PFSK-1 (cell line): ENCODE results near the gene LAMTOR1.

Source experiments
- FOXP2 ChIP-seq: optimal IDR thresholded peaks from 2 replicates; pipeline ENCODE3; 2011; ENCODE audit warnings: borderline replicate concordance, control low read depth, inconsistent platforms; ENCODE audit not compliant: insufficient read depth; ENCODE audit errors: extremely low read length, extremely low read depth
- POLR2AphosphoS5 ChIP-seq: IDR thresholded peaks from 2 replicates; pipeline ENCODE4 v1.6.1; 2012; ENCODE audit warnings: low read depth, mild to moderate bottlenecking, control low read depth, low read length, moderate library complexity
- SIN3A ChIP-seq: IDR thresholded peaks from 2 replicates; pipeline ENCODE4 v1.6.1; 2012; ENCODE audit warnings: mild to moderate bottlenecking, low read length, moderate library complexity, borderline replicate concordance; ENCODE audit not compliant: insufficient read depth
- TAF1 ChIP-seq: IDR thresholded peaks from 2 replicates; pipeline ENCODE4 v1.6.1; 2012; ENCODE audit warnings: low read length, control low read depth, borderline replicate concordance; ENCODE audit not compliant: insufficient read depth
- TF ChIP-seq, protein P1 (sequence below), 2 experiments: IDR thresholded peaks; 2 replicates each; pipeline versions ENCODE4 v1.6.1 to v1.8.0; 2011 to 2012; ENCODE audit warnings: low read depth in 2 of 2, low read length in 2 of 2, control low read depth in 1 of 2, inconsistent platforms in 1 of 2, mild to moderate bottlenecking in 1 of 2, moderate library complexity in 1 of 2; ENCODE audit not compliant: insufficient read depth in 1 of 2

Gene LAMTOR1

DNA sequence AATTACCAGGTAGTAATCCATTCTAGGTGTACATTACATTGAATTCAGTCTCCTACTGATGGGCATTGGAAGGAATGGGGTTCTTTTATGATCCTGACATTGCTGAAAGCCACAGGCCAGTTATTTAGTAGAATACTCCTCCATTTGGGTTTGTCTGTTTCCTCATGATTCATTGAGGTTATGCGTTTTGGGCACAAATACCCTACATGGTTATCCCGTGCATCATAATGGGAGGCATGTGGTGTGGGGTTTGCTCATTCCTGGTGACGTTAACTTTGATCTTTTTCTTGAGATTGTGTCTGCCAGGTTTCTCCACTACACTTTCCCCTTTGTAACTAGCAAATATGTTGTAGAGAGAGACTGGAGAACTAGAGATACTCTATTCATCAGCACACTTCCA lies 38.0 kb upstream of the LAMTOR1 start:
- TF ChIP-seq FOXP2, result no peak

GRCh38 chr11:72140661-72141060 lies 37.6 kb upstream of the LAMTOR1 start:
- TF ChIP-seq FOXP2, result no peak
- no peak for TF ChIP-seq SIN3A
- TF ChIP-seq, protein P1, sequence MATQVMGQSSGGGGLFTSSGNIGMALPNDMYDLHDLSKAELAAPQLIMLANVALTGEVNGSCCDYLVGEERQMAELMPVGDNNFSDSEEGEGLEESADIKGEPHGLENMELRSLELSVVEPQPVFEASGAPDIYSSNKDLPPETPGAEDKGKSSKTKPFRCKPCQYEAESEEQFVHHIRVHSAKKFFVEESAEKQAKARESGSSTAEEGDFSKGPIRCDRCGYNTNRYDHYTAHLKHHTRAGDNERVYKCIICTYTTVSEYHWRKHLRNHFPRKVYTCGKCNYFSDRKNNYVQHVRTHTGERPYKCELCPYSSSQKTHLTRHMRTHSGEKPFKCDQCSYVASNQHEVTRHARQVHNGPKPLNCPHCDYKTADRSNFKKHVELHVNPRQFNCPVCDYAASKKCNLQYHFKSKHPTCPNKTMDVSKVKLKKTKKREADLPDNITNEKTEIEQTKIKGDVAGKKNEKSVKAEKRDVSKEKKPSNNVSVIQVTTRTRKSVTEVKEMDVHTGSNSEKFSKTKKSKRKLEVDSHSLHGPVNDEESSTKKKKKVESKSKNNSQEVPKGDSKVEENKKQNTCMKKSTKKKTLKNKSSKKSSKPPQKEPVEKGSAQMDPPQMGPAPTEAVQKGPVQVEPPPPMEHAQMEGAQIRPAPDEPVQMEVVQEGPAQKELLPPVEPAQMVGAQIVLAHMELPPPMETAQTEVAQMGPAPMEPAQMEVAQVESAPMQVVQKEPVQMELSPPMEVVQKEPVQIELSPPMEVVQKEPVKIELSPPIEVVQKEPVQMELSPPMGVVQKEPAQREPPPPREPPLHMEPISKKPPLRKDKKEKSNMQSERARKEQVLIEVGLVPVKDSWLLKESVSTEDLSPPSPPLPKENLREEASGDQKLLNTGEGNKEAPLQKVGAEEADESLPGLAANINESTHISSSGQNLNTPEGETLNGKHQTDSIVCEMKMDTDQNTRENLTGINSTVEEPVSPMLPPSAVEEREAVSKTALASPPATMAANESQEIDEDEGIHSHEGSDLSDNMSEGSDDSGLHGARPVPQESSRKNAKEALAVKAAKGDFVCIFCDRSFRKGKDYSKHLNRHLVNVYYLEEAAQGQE (IDR thresholded peaks at IDR 0.05; ENCODE audit: insufficient read depth in 1 of 2, low read depth in 2 of 2, low read length in 2 of 2), result no peak
- TF ChIP-seq POLR2AphosphoS5, result no peak
- no peak for TF ChIP-seq TAF1

GRCh38 chr11:72139500-72139899 lies 36.4 kb upstream of the LAMTOR1 start:
- TF ChIP-seq SIN3A, result no peak
- no peak for TF ChIP-seq TAF1
- TF ChIP-seq POLR2AphosphoS5, result no peak
- TF ChIP-seq, protein P1 (IDR thresholded peaks at IDR 0.05; ENCODE audit: insufficient read depth in 1 of 2, low read depth in 2 of 2, low read length in 2 of 2), result no peak

GRCh38 chr11:72138821-72139390 lies 35.8 kb upstream of the LAMTOR1 start:
- TF ChIP-seq POLR2AphosphoS5 (no peak), FOXP2 (no peak)
- TF ChIP-seq, protein P1 (IDR thresholded peaks at IDR 0.05; ENCODE audit: insufficient read depth in 1 of 2, low read depth in 2 of 2, low read length in 2 of 2), result no peak

- no peak for TF ChIP-seq FOXP2
- TF ChIP-seq SIN3A, result no peak
- TF ChIP-seq, protein P1 (IDR thresholded peaks at IDR 0.05; ENCODE audit: insufficient read depth in 1 of 2, low read depth in 2 of 2, low read length in 2 of 2), result no peak
- no peak for TF ChIP-seq POLR2AphosphoS5
- TF ChIP-seq TAF1, result no peak
These were observed 33.7 kb upstream of the LAMTOR1 start for GRCh38 chr11:72136684-72137262.
